Panc1 (cell line): Measurements from ENCODE around the gene ZFYVE26.

Experiments
- CTCF ChIP-seq: fragments of 450-650 bp; IDR thresholded peaks from 2 replicates; pipeline ENCODE4 v1.5.1; 2017; ENCODE audit warnings: mild to moderate bottlenecking
- REST ChIP-seq, 2 experiments: IDR thresholded peaks; 2 replicates each; pipeline ENCODE4 v1.6.1; 2011 to 2012; ENCODE audit warnings: low read depth in 2 of 2, control low read depth in 1 of 2, low read length in 1 of 2, mild to moderate bottlenecking in 1 of 2, moderate library complexity in 1 of 2; ENCODE audit not compliant: insufficient read depth in 1 of 2

- no peak for TF ChIP-seq CTCF
- TF ChIP-seq REST (IDR thresholded peaks at IDR 0.05; ENCODE audit: insufficient read depth in 1 of 2, low read depth in 2 of 2, low read length in 1 of 2), result no peak
Measured at GRCh38 chr14:67814821-67815220, 1.6 kb downstream of the ZFYVE26 start.
